Endothelial cell of umbilical vein (primary cell): Measurements from ENCODE around the gene VEGFA. TPM values are rescaled to one million over a fixed set of nuclear protein-coding genes. Genes with fewer than 3 reads are reported as not detected.

Experiments
- BruUV-seq: library from RNA; stranded (reverse); fragments of 400-500 nt; replicated peaks from 2 replicates; lab custom pipeline; 2021; lab: Mats Ljungman, UMichigan
- CTCF ChIA-PET: fragments of 300-600, 350-600 bp; sonication (Branson Sonifier 250); formaldehyde crosslinking; loops from one replicate; lab custom pipeline; 2021; ENCODE audit warnings: antibody characterized with exemption, inconsistent platforms; lab: Charles Lee
- POLR2A ChIA-PET: fragments of 300-600, 350-600 bp; sonication (Branson Sonifier 250); formaldehyde crosslinking; loops from one replicate; lab custom pipeline; 2021; ENCODE audit warnings: antibody characterized with exemption, inconsistent platforms; lab: Charles Lee
- DNase-seq: peaks from one replicate; pipeline ENCODE4 v3.0.0-alpha.2; 2011; ENCODE audit warnings: low read depth, low spot score
- FAIRE-seq: peaks from 2 replicates; lab custom pipeline; 2011; peaks lifted over from hg19 to GRCh38; lab: Jason Lieb, UNC
- H2AFZ ChIP-seq: 2 replicates; pipeline ENCODE4 v1.6.0; 2012; ENCODE audit warnings: low read depth, low read length, control low read depth, inconsistent platforms
- H3K27ac ChIP-seq: 2 replicates; pipeline ENCODE4 v1.5.1; 2011; ENCODE audit warnings: low read depth, mild to moderate bottlenecking, control low read depth, low read length, moderate library complexity; ENCODE audit not compliant: insufficient read depth
- H3K27me3 ChIP-seq, 2 experiments: 2 replicates each; pipeline versions ENCODE4 v1.6.0 to v1.6.1; 2011; ENCODE audit warnings: low read length in 2 of 2, mixed read lengths in 1 of 2; ENCODE audit not compliant: control insufficient read depth in 2 of 2, insufficient read depth in 2 of 2
- H3K36me3 ChIP-seq, 2 experiments: 2 replicates in 1 of 2; 3 replicates in 1 of 2; pipeline ENCODE4 v1.5.1; 2011; ENCODE audit warnings: low read length in 2 of 2, mild to moderate bottlenecking in 1 of 2, moderate library complexity in 1 of 2; ENCODE audit not compliant: control insufficient read depth in 2 of 2, insufficient read depth in 2 of 2; ENCODE audit errors: extremely low read depth in 1 of 2
- H3K4me1 ChIP-seq: 3 replicates; pipeline ENCODE4 v1.5.1; 2011; ENCODE audit warnings: mild to moderate bottlenecking, low read length; ENCODE audit not compliant: control insufficient read depth, insufficient read depth; ENCODE audit errors: extremely low read depth
- H3K4me2 ChIP-seq: 2 replicates; pipeline ENCODE4 v1.6.1; 2011; ENCODE audit warnings: low read length, control low read depth, mixed read lengths; ENCODE audit not compliant: insufficient read depth
- H3K4me3 ChIP-seq, 3 experiments: fragments of 200-600 bp in 1 of 3; sonication (generic), shearing (Covaris generic) in 1 of 3; replicated peaks in 1 of 3; 2 replicates each; pipeline ENCODE4 v1.5.1; 2011 to 2016; ENCODE audit warnings: control low read depth in 3 of 3, low read length in 3 of 3, mild to moderate bottlenecking in 2 of 3, inconsistent platforms in 1 of 3, low read depth in 1 of 3, moderate library complexity in 1 of 3; ENCODE audit not compliant: insufficient read depth in 1 of 3
- H3K79me2 ChIP-seq: 2 replicates; pipeline ENCODE4 v1.6.0; 2012; ENCODE audit warnings: low read length, inconsistent platforms; ENCODE audit not compliant: control insufficient read depth, insufficient read depth
- H3K9ac ChIP-seq: replicated peaks from 2 replicates; pipeline ENCODE3; 2011; ENCODE audit warnings: low read length, control low read depth; ENCODE audit not compliant: insufficient read depth; ENCODE audit errors: extremely low read depth
- H3K9me1 ChIP-seq: replicated peaks from 3 replicates; pipeline ENCODE4 v1.6.0; 2011; ENCODE audit warnings: mild to moderate bottlenecking, low read length; ENCODE audit not compliant: control insufficient read depth, insufficient read depth; ENCODE audit errors: extremely low read depth
- H3K9me3 ChIP-seq: replicated peaks from 2 replicates; pipeline ENCODE4 v1.5.1; 2012; ENCODE audit warnings: low read length, inconsistent platforms; ENCODE audit not compliant: control insufficient read depth, insufficient read depth
- H4K20me1 ChIP-seq: replicated peaks from 2 replicates; pipeline ENCODE3; 2011; ENCODE audit warnings: mild to moderate bottlenecking, low read length; ENCODE audit not compliant: control insufficient read depth, insufficient read depth; ENCODE audit errors: extremely low read depth
- CTCF ChIP-seq, 2 donors: IDR thresholded peaks; 1 replicate in 1 of 2; 2 replicates in 1 of 2; pipeline ENCODE4 v1.5.1; 2011; ENCODE audit warnings: low read length in 2 of 2, mild to moderate bottlenecking in 2 of 2, moderate library complexity in 2 of 2, control low read depth in 1 of 2, inconsistent platforms in 1 of 2, low read depth in 1 of 2; ENCODE audit not compliant: insufficient read depth in 1 of 2; ENCODE audit errors: extremely low read depth in 1 of 2
- EZH2 ChIP-seq: IDR thresholded peaks from 2 replicates; pipeline ENCODE4 v1.6.1; 2012; ENCODE audit warnings: borderline replicate concordance, low read depth, mild to moderate bottlenecking, moderate library complexity, low read length, inconsistent platforms; ENCODE audit not compliant: severe bottlenecking
- FOS ChIP-seq: IDR thresholded peaks from 2 replicates; pipeline ENCODE4 v1.6.1; 2011; ENCODE audit warnings: mild to moderate bottlenecking, low read length, moderate library complexity, borderline replicate concordance; ENCODE audit not compliant: insufficient read depth
- GATA2 ChIP-seq: IDR thresholded peaks from 2 replicates; pipeline ENCODE4 v1.7.0; 2011; ENCODE audit warnings: low read depth, mild to moderate bottlenecking, moderate library complexity, mixed read lengths, low read length; ENCODE audit not compliant: insufficient read length, insufficient read depth
- JUN ChIP-seq: IDR thresholded peaks from 2 replicates; pipeline ENCODE4 v1.6.1; 2011; ENCODE audit warnings: borderline replicate concordance, low read depth; ENCODE audit not compliant: insufficient read length, insufficient read depth
- MAX ChIP-seq: IDR thresholded peaks from 2 replicates; pipeline ENCODE4 v1.6.1; 2011; ENCODE audit not compliant: insufficient read depth, insufficient read length
- POLR2AphosphoS5 ChIP-seq: IDR thresholded peaks from 2 replicates; pipeline ENCODE4 v1.6.1; 2012; ENCODE audit warnings: low read depth, mild to moderate bottlenecking, control low read depth, low read length, moderate library complexity; ENCODE audit not compliant: insufficient read depth
- dilution Hi-C: fragments of 300-500 bp; cut with MboI; formaldehyde crosslinking; loops from one replicate; pipeline ENCODE4 v1.15.0; 2019; ENCODE audit warnings: low sequenced_read_pairs; ENCODE audit not compliant: extremely low pct_ligation_motif_present
- intact Hi-C: fragments of 100-400 bp; cut with micrococcal nuclease; formaldehyde crosslinking; loops from one replicate; pipeline ENCODE4 v1.10.0; 2022
- polyA plus RNA-seq, 4 experiments: library from polyadenylated mRNA; depleted of rRNA in 3 of 4; stranded (reverse) in 3 of 4; unstranded in 1 of 4; fragments of >200 nt; gene quantifications; 2 replicates each; pipeline versions ENCODE4 v1.2.1 to v1.2.3, GENCODE V29; 2011 to 2012; ENCODE audit warnings: missing spikeins in 1 of 4
- total RNA-seq: library from RNA; stranded (reverse); gene quantifications from 2 replicates; pipeline ENCODE4 v1.2.3, GENCODE V29; 2021

Gene VEGFA
- total and polyA plus RNA-seq, 2 donors (not counting 3 experiments of a cell fraction or from before 2014, with no cell fraction given): 18.1 to 19.9 TPM

GRCh38 chr6:43827898-43828297 lies 57.9 kb downstream of the VEGFA start:
- intact Hi-C loops: no loop called here
- H2AFZ ChIP-seq: no peak overlapping the region

More at GRCh38 chr6:43827898-43828297, 57.9 kb downstream of the VEGFA start:
- Histone ChIP-seq H3K36me3 (no peaks in the 10 kb centered on the region), H3K4me1 (no peaks in the 10 kb centered on the region), H3K9me3 (no peaks in the 10 kb centered on the region), H3K27me3 (peaks cover 0 to 10% of the 10 kb centered on the region in 2 experiments), H3K27ac (no peak overlapping the region), H3K9me1 (no peaks in the 10 kb centered on the region), H3K79me2 (no peaks in the 10 kb centered on the region), H3K9ac (no peak overlapping the region), H4K20me1 (no peaks in the 10 kb centered on the region), H3K4me3 (no peak overlapping the region), H3K4me2 (no peak overlapping the region)
- dilution Hi-C loops: no loop called here
- POLR2A ChIA-PET: no interaction called here
- FAIRE-seq (no peak), DNase-seq (no peak)
- CTCF ChIA-PET: interaction anchor here (1.6 kb wide), 1 partner anchor 251 kb away, joined by 4 read pairs; no protein-coding TSS in a partner anchor
- TF ChIP-seq MAX: no peak
- no peak for TF ChIP-seq FOS
- TF ChIP-seq JUN: no peak
- TF ChIP-seq POLR2AphosphoS5: no peak
- TF ChIP-seq CTCF (IDR thresholded peaks at IDR 0.05; ENCODE audit: extremely low read depth in 1 of 2, insufficient read depth in 1 of 2, low read depth in 1 of 2, low read length in 2 of 2): no peak
- TF ChIP-seq EZH2: no peak
- no peak for TF ChIP-seq GATA2
- BruUV-seq: no TSS peak
